Islet precursor cell (in vitro differentiated cells): ENCODE data around the gene ANXA4.
"Not testable (repeated sequence)": the region's sequence is repeated elsewhere in the genome, so short reads cannot be mapped to it uniquely, and the experiment has no call there.

Source experiments
- DNase-seq: peaks from one replicate; pipeline ENCODE4 v3.0.0-alpha.2; 2018

Gene ANXA4

GRCh38 chr2:69755862-69756467, 14.0 kb downstream of the ANXA4 start:
- DNase-seq = peak; percentile 84

- DNase-seq = no peak
Observed at GRCh38 chr2:69762025-69762424, 20.1 kb downstream of the ANXA4 start.

GRCh38 chr2:69762513-69763494, 20.9 kb downstream of the ANXA4 start:
- DNase-seq = peak; percentile 62

GRCh38 chr2:69763831-69764230, 21.9 kb downstream of the ANXA4 start:
- DNase-seq = not testable (repeated sequence)

GRCh38 chr2:69764286-69765095, 22.6 kb downstream of the ANXA4 start:
- no peak for DNase-seq

GRCh38 chr2:69765096-69765380, 23.1 kb downstream of the ANXA4 start:
- DNase-seq = no peak

GRCh38 chr2:69766014-69766413, 24.1 kb downstream of the ANXA4 start:
- DNase-seq = no peak

- DNase-seq = no peak
Observed at GRCh38 chr2:69767034-69767433, 25.1 kb downstream of the ANXA4 start.

GRCh38 chr2:69768235-69768634, 26.3 kb downstream of the ANXA4 start:
- no peak for DNase-seq

- DNase-seq = no peak
Observed at GRCh38 chr2:69768789-69769188, 26.9 kb downstream of the ANXA4 start.

- DNase-seq = no peak
Observed at GRCh38 chr2:69769272-69769671, 27.3 kb downstream of the ANXA4 start.

- DNase-seq = peak; percentile 81
Observed at GRCh38 chr2:69770193-69770702, 28.3 kb downstream of the ANXA4 start.

- DNase-seq = no peak
Observed at GRCh38 chr2:69770747-69771146, 28.8 kb downstream of the ANXA4 start.

- DNase-seq = no peak
Observed at GRCh38 chr2:69771461-69771860, 29.5 kb downstream of the ANXA4 start.

- no peak for DNase-seq
Observed at GRCh38 chr2:69773206-69773605, 31.3 kb downstream of the ANXA4 start.

- not testable (repeated sequence) for DNase-seq
Observed at GRCh38 chr2:69774258-69774983, 32.5 kb downstream of the ANXA4 start.

- no peak for DNase-seq
Observed at GRCh38 chr2:69774984-69775982, 33.3 kb downstream of the ANXA4 start.

- no peak for DNase-seq
Observed at GRCh38 chr2:69776886-69777785, 35.2 kb downstream of the ANXA4 start.

GRCh38 chr2:69777786-69778105, 35.8 kb downstream of the ANXA4 start:
- DNase-seq = peak; percentile 44

GRCh38 chr2:69779258-69780001, 37.5 kb downstream of the ANXA4 start:
- no peak for DNase-seq
